Body of pancreas (tissue), 4 donors: ENCODE results near the gene PLLP.
A peak's percentile ranks its signal among the peaks of the same experiment; 100 is the strongest.

Source experiments
- CTCF ChIP-seq, 7 experiments: fragments of 450-650 bp in 4 of 7; fragments of 200-600 bp in 3 of 7; sonication (generic) in 3 of 7; IDR thresholded peaks; one replicate each; pipeline ENCODE4 v1.5.1; 2016 to 2019; ENCODE audit warnings: antibody characterized with exemption in 7 of 7
- POLR2A ChIP-seq, 3 donors: fragments of 450-650 bp; IDR thresholded peaks; one replicate each; pipeline ENCODE4 v1.6.1; 2016; ENCODE audit warnings: antibody characterized with exemption in 3 of 3, mild to moderate bottlenecking in 2 of 3

GRCh38 chr16:57283959-57284208, 588 bp downstream of the PLLP start:
- TF ChIP-seq CTCF (IDR thresholded peaks at IDR 0.05) (no peak), POLR2A (IDR thresholded peaks at IDR 0.05) (peak in 1 of 3 donors; percentile 5)
